Tibial artery (tissue), 4 donors: ENCODE data around the gene VKORC1L1.

Experiments used
- DNase-seq, 2 donors: peaks; one replicate each; pipeline ENCODE4 v3.0.0-alpha.2; 2019
- H3K27ac ChIP-seq, 2 donors: fragments of 200-600 bp; sonication (generic) in 1 of 2; 1 replicate in 1 of 2; 2 replicates in 1 of 2; pipeline ENCODE4 v1.5.1; 2018 to 2019; ENCODE audit warnings: mild to moderate bottlenecking in 1 of 2
- H3K27me3 ChIP-seq, 2 donors: fragments of 200-600 bp; sonication (generic) in 1 of 2; one replicate each; pipeline versions ENCODE4 v1.5.1 to v1.6.0; 2016 to 2019
- H3K36me3 ChIP-seq, 3 donors: fragments of 200-600 bp; sonication (generic) in 2 of 3; one replicate each; pipeline ENCODE4 v1.5.1; 2016 to 2019; ENCODE audit warnings: mild to moderate bottlenecking in 2 of 3
- H3K4me1 ChIP-seq, 4 donors: fragments of 200-600 bp; sonication (generic) in 2 of 4; 1 replicate in 3 of 4; 2 replicates in 1 of 4; pipeline ENCODE4 v1.5.1; 2016 to 2019
- H3K4me3 ChIP-seq, 2 donors: fragments of 200-600 bp; sonication (generic) in 1 of 2; 1 replicate in 1 of 2; 2 replicates in 1 of 2; pipeline ENCODE4 v1.5.1; 2018 to 2019; ENCODE audit warnings: mild to moderate bottlenecking in 2 of 2
- H3K9me3 ChIP-seq, 3 donors: fragments of 200-600 bp; sonication (generic) in 1 of 3; one replicate each; pipeline ENCODE4 v1.5.1; 2016 to 2019
- CTCF ChIP-seq, 2 experiments: fragments of 200-600 bp in 1 of 2; fragments of 450-650 bp in 1 of 2; IDR thresholded peaks; one replicate each; pipeline ENCODE4 v1.5.1; 2017 to 2019; ENCODE audit warnings: antibody characterized with exemption in 2 of 2, mild to moderate bottlenecking in 1 of 2, moderate library complexity in 1 of 2
- intact Hi-C: fragments of 100-400 bp; cut with DNase I; formaldehyde crosslinking; loops from one replicate; pipeline ENCODE4 v1.15.0; 2023; ENCODE audit warnings: low total_unique reads

Gene VKORC1L1

GRCh38 chr7:65912237-65912636 is 39.4 kb downstream of the VKORC1L1 start:
- Histone ChIP-seq H3K36me3 (no peaks in the 10 kb centered on the region), H3K9me3 (no peaks in the 10 kb centered on the region), H3K4me3 (no peak overlapping the region), H3K27ac (no peak overlapping the region), H3K4me1 (peaks cover 0 to 21% (median 0%) of the 10 kb centered on the region in 4 donors), H3K27me3 (no peaks in the 10 kb centered on the region)
- TF ChIP-seq CTCF (IDR thresholded peaks at IDR 0.05): no peak
- intact Hi-C loops: no loop called here
- DNase-seq: no peak

GRCh38 chr7:65915921-65916657 is 43.2 kb downstream of the VKORC1L1 start:
- Histone ChIP-seq H3K4me3 (no peak overlapping the region), H3K36me3 (no peaks in the 10 kb centered on the region), H3K9me3 (no peaks in the 10 kb centered on the region), H3K27ac (no peak overlapping the region), H3K4me1 (peaks cover 0 to 16% (median 0%) of the 10 kb centered on the region in 4 donors), H3K27me3 (no peaks in the 10 kb centered on the region)
- intact Hi-C loops: no loop called here
- DNase-seq: no peak
- no peak for TF ChIP-seq CTCF (IDR thresholded peaks at IDR 0.05)

- Histone ChIP-seq H3K36me3 (no peaks in the 10 kb centered on the region), H3K4me1 (no peaks in the 10 kb centered on the region), H3K4me3 (no peak overlapping the region), H3K27me3 (no peaks in the 10 kb centered on the region), H3K9me3 (no peaks in the 10 kb centered on the region), H3K27ac (no peak overlapping the region)
- no peak for DNase-seq
- intact Hi-C loops: no loop called here
- no peak for TF ChIP-seq CTCF (IDR thresholded peaks at IDR 0.05)
These were observed 50.4 kb downstream of the VKORC1L1 start for GRCh38 chr7:65923316-65923715.

GRCh38 chr7:65924193-65924592 is 51.3 kb downstream of the VKORC1L1 start:
- intact Hi-C loops: no loop called here

GRCh38 chr7:65925040-65925439 is 52.2 kb downstream of the VKORC1L1 start:
- no peak for TF ChIP-seq CTCF (IDR thresholded peaks at IDR 0.05)

More at GRCh38 chr7:65924193-65924592, 51.3 kb downstream of the VKORC1L1 start:
- H3K27me3 ChIP-seq: no peaks in the 10 kb centered on the region
- H3K36me3 ChIP-seq: no peaks in the 10 kb centered on the region
- DNase-seq: no peak
- no peak for TF ChIP-seq CTCF (IDR thresholded peaks at IDR 0.05)
- no peaks in the 10 kb centered on the region for H3K4me1 ChIP-seq
- H3K4me3 ChIP-seq: no peak overlapping the region
- H3K27ac ChIP-seq: no peak overlapping the region
- H3K9me3 ChIP-seq: no peaks in the 10 kb centered on the region

More at GRCh38 chr7:65925040-65925439, 52.2 kb downstream of the VKORC1L1 start:
- Histone ChIP-seq H3K27me3 (no peaks in the 10 kb centered on the region), H3K4me1 (no peaks in the 10 kb centered on the region), H3K4me3 (no peak overlapping the region), H3K27ac (no peak overlapping the region), H3K9me3 (no peaks in the 10 kb centered on the region), H3K36me3 (no peaks in the 10 kb centered on the region)
- intact Hi-C loops: no loop called here
- no peak for DNase-seq
